NCI-H226 (cell line): Measurements from ENCODE around the gene PLCH2.
"Not testable (repeated sequence)": the region's sequence is repeated elsewhere in the genome, so short reads cannot be mapped to it uniquely, and the experiment has no call there.

ENCODE experiments used
- DNase-seq: peaks from one replicate; pipeline ENCODE4 v3.0.0-alpha.2; 2015

Gene PLCH2

DNA sequence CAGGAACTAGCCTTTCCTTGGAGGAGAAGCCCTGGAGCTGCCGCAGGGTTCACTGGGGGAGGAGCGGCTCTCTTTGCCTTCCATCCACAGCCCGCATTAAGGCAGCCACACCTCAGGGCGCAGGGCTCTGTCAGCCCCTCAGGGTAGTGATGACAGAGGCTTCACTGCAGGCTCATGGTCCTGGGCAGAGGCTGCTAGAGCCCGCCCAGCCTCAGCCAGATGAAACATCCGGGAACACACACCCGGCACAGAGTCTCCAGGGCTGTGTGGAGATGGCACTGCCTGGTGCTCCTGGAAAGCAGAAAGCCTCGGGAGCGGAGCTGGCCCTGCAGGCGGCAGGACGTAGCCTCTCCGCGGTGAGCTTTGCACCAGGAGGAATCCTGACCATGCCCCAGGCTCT lies 34.3 kb upstream of the PLCH2 start:
- peak; percentile 95 for DNase-seq

GRCh38 chr1:2442661-2443060 lies 33.4 kb upstream of the PLCH2 start:
- DNase-seq = peak; percentile 28

DNA sequence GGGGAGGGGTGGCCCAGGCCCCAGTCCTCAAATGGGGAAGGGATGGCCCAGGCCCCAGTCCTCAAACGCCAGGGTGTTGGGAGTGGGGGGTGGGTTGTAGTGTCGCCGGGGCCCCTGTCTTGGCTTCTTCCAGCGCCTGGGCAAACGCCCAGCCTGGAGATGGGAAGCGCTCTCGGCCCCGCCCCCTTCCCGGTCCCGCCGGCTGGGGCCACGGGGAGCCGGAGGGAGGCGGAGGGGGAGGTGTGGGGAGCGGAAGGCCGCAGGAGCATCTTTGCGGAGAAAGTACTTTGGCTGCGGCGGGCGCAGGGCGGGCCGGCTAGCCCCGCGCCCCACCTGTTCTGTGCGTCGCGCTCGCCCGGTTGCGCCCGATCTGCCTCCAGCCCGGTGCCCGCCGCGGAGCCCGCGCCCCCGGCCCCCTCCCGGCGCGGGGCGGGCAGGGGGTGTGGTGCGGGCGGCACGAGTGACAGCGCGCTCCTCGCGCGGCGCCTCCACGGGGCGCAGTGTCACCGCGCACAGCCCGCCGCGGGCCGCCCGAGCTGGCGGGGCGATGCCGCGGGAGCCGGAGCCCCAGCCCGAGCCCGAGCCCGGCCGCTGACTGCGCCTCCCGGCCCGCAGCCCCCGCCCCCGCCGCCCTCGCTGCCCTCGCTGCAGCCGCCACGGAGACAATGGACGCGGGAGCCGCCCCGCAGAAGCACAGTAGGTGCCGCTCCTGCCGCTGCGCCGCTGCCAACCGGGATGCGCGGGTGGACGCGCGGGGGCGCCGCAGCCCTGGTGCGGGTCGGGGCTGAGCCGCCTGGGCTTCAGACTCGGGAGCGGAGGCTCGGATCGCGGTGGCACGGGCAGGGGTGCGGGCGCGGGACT lies 32.6 kb upstream of the PLCH2 start:
- DNase-seq = no peak

GRCh38 chr1:2444138-2444591 lies 31.9 kb upstream of the PLCH2 start:
- DNase-seq = no peak

DNA sequence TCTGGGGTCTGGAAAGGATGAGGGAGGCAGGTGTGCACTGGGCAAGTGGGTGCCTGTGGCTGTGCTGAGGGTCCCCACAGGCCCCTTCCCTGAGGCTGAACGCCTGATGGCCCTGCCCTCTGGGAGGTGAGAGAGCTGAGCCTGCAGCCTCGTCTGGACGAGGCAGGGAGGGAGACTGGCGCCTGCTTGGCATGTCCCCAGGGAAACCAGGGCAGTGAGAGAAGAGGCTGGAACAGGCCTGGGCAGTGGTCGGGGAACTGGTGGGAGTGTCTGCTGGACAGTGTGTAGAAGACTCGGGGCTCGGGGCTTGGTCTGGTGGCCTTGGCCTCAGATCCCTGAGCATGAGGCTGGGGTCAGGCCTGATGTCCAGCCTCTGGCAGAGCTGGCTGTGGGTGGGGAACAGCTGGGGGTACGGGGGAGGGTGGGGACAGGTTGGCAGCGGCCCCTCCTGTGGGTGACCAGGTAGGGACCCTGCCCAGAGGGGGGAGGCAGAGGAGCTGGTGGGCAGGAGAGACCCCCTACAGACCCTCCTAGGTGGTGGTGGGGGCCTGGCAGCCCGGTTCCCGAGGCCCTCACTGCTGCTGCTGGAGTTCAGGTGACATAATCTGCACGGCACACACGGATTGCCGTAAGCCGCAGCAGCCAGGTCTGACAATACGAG lies 30.8 kb upstream of the PLCH2 start:
- no peak for DNase-seq

GRCh38 chr1:2445823-2446215 lies 30.3 kb upstream of the PLCH2 start:
- no peak for DNase-seq

- no peak for DNase-seq
These were observed 29.7 kb upstream of the PLCH2 start for GRCh38 chr1:2446394-2446793.

GRCh38 chr1:2446861-2447260 lies 29.2 kb upstream of the PLCH2 start:
- no peak for DNase-seq

GRCh38 chr1:2447276-2448097 lies 28.6 kb upstream of the PLCH2 start:
- DNase-seq = no peak

DNA sequence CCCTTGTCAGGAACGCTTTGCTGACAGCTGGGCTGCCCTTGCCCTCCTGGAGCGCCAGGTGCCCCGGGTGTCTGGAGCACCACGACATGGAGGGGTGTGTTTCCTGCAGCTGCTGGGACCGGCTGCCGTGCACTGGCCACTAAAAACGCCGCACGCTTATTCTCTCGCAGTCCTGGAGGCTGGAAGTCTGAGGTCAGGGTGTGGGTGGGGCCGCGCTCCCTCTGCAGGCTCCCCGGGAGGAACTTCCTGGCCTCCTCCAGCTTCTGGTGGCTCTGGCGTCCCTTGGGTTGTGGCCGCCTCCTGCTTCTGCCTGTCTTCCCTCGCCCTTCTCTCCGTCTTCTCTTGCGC lies 28.0 kb upstream of the PLCH2 start:
- DNase-seq = no peak

- no peak for DNase-seq
These were observed 26.2 kb upstream of the PLCH2 start for GRCh38 chr1:2449636-2450454.

DNA sequence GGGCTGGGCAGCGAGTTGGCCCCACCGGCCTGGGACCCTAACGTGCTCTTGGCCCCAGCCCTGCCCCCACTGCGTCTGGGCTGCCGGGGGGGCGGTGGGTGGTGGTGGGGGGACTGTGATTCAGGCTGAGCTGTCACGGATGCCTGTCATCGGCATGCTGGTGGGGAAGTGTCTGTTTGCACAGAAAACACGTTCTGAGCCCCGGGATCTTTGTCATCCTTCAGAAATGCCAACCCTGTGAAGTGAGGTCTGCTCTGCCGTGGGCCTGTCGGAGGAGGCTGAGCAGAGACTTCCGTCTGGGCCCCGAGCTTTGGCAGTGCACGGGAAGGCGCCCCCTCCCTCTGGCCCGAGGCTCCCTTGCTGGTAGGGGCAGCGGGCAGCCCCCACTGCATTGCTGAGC lies 24.3 kb upstream of the PLCH2 start:
- DNase-seq = peak; percentile 82

DNA sequence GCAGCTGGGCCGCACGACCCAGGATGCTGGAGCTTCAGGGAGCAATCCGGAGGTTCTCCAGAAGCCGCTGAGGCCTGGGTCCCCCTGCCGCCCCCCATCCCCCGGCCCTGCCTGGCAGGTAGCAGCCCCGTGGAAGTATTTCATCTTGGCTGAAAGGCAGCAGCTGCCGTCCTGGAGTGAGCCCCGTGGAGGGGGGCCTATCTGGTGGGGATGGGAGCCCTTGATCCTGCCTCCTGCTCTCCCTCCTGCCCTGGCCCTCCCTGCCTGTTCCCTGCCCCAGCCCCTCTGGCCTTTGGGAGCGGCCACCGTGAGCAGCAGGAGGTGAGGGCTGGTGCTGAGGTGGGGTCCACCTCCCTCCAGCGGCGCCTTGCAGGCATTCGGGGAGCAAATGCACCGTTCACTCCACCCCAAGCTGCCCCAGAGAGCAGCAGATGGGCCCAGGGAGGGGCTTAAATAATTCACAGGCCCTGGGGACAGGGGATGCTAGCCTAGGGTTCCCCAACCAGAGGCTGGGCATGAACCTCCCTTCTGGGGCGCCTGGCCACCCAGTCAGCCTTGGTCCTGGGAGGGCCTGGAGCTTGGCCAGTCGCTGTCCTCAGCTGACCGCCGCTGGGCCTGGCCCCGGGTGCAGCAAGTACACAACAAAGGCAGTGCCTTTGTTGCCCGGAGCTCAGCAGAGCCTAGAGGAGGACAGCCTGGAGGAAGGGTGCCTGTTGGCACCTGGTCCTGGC lies 23.7 kb upstream of the PLCH2 start:
- no peak for DNase-seq

DNA sequence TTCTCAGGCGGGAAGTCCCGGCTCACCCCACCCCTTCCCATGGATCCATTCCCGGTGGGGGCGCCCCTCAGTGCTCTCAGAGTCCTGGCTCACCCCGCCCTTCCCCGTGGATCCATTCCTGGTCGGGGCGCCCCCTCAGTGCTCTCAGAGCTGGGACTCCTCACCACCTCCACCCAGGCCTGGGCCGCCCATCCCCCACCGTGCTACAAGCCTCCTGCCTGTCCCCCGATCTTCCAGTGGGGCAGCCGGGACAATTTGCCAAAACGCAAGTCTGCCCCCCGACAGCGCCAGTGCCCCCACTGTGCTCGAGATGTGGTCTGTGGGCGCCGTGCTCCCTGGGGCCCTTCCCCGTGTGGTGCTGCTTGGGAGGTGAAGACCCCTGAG lies 23.2 kb upstream of the PLCH2 start:
- no peak for DNase-seq

DNA sequence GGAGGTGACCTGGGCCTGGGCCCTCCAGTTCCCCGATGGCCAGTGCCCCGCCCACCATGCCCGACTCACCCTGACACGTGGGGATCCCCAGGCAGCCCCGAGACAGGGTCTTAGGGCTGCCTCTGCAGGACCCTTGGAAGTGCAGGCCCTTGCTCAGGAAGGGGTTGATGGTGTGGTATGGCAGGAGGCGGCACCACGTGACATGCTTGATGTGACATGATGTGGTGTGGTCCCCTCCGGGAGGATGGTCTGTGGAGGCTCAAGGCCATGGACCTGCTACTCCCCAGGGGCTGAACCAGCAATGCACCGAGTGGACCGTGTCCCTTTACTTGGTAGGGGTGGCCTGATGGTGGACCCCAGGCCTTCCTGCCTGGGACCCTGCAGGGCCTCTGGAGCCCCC lies 21.9 kb upstream of the PLCH2 start:
- DNase-seq = no peak

- DNase-seq = no peak
These were observed 20.3 kb upstream of the PLCH2 start for GRCh38 chr1:2455757-2456156.

DNA sequence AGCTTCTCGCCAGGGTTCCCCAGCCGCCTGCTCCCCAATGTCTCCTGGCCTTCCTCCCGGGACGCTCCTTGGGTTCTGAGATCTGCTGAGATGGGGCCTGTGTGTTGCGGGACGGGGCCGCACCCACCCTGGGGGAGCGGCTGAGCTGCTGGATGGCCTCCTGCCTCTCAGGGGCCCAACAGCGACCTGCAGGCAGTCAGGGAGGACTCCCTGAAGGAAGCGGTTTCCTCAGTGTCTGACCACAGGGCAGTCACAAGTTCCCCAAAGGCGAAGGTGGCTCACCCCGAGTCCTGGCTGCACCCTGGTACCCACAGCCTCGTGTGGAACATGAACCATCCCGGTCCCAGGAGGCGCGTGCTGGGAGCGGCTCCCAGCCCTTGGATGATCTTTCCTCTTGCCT lies 18.6 kb upstream of the PLCH2 start:
- no peak for DNase-seq

DNA sequence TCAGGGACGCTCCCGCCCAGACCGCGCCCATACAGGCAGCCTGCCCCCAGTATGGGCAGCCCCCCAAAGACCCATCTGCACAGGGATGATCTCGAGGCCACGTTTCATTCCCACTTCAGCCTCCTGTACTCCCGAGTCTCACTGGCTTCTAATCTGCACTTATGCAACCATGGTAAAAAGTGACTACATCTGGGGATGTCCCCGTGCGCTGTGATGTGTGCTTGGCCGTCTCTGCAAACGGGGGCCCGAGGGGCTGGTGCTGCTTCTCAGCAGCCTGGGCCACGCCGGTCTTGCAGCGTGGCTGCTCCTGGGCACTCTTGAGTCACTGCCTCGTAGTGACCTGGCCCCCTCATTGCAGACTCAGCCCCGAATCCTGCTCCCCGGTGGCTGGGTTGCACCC lies 17.4 kb upstream of the PLCH2 start:
- no peak for DNase-seq

DNA sequence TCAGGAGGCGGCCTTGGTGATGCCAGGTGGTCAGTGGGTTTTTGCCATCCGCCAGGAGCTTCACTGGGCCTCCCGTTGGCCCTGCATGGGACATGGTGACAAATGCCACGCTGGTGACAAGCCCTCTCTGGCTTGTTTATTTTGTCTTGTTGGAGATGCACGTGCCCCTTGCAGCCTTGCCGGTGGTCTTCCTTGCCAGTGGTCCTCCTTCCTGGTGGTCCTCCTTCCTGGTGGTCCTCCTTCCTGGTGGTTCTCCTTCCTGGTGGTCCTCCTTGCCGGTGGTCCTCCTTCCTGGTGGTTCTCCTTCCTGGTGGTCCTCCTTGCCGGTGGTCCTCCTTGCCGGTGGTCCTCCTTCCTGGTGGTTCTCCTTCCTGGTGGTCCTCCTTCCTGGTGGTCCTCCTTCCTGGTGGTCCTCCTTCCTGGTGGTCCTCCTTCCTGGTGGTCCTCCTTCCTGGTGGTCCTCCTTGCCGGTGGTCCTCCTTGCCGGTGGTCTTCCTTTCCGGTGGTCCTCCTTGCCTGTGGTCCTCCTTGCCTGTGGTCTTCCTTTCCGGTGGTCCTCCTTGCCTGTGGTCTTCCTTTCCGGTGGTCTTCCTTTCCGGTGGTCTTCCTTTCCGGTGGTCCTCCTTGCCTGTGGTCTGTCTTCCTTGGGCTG lies 16.9 kb upstream of the PLCH2 start:
- DNase-seq = not testable (repeated sequence)

- peak; percentile 26 for DNase-seq
These were observed 16.3 kb upstream of the PLCH2 start for GRCh38 chr1:2459757-2460156.

DNA sequence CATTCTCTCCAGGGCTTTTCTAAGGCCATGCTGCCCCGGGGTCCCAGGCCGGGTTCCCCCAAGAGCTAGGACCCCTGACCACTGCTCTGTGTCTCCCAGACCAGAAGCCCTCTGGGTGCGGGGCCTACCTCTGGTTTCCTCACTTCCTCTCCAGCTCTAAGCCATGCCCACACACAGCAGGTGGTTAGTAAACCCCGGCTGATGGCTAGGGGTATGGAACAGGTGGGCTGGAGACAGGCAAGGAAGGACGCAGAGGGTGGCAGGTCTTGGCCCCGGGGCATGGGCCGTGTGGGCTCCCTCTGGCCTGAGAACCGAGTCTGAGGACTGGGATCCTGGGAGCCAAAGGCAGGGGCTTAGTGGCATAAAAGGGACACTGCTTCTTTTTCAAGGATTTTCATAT lies 15.9 kb upstream of the PLCH2 start:
- no peak for DNase-seq
